ENCODE results near the gene SEMA4C.

The SEMA4C gene

DNA sequence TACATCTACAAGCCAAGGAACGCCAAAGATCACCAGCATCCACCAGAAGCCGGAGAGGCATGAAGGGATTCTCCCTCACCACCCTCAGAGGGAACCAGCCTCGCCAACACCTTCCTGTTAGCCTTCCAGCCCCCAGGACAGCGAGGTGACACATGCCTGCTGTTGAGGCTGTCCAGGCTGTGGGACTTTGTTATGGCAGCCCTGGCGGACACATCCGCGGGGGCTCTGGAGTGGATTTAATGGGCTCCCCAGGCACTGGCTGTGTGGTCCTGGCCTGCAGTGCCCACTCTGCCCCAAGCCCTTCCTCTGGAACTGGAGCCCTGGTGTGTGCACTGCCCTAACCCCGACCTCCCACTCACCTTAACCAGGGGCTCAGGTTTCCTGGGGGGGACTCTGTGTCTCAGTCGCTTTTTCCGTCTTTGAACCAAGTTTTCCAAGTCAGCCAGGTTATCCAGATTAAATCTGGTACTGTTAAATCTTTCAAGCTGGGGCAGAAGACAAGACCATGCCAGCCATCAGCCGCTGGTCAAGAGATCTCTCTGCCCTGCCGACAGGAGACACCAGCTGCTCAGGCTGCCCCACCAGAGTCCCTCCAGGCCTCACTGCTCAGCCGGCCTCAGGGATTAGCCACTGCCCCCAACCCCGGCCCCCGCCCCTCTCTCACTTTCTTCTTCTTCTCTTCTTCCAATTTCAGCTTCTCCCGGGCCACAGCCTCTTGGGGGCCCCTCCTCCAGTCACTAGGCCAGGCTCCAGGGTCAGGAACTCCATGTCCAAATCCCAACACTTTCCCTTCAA lies 28.0 kb downstream of the SEMA4C start:
- H3K4me3 ChIP-seq (replicated peaks; ENCODE audit: low read depth, low read length) = no peak overlapping the region
- TF ChIP-seq, protein P1, sequence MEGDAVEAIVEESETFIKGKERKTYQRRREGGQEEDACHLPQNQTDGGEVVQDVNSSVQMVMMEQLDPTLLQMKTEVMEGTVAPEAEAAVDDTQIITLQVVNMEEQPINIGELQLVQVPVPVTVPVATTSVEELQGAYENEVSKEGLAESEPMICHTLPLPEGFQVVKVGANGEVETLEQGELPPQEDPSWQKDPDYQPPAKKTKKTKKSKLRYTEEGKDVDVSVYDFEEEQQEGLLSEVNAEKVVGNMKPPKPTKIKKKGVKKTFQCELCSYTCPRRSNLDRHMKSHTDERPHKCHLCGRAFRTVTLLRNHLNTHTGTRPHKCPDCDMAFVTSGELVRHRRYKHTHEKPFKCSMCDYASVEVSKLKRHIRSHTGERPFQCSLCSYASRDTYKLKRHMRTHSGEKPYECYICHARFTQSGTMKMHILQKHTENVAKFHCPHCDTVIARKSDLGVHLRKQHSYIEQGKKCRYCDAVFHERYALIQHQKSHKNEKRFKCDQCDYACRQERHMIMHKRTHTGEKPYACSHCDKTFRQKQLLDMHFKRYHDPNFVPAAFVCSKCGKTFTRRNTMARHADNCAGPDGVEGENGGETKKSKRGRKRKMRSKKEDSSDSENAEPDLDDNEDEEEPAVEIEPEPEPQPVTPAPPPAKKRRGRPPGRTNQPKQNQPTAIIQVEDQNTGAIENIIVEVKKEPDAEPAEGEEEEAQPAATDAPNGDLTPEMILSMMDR (IDR thresholded peaks at IDR 0.05; ENCODE audit: low read depth, low read length, missing control alignments) = no peak
- DNase-seq (ENCODE audit: extremely low read depth, low read depth) = no peak

DNA sequence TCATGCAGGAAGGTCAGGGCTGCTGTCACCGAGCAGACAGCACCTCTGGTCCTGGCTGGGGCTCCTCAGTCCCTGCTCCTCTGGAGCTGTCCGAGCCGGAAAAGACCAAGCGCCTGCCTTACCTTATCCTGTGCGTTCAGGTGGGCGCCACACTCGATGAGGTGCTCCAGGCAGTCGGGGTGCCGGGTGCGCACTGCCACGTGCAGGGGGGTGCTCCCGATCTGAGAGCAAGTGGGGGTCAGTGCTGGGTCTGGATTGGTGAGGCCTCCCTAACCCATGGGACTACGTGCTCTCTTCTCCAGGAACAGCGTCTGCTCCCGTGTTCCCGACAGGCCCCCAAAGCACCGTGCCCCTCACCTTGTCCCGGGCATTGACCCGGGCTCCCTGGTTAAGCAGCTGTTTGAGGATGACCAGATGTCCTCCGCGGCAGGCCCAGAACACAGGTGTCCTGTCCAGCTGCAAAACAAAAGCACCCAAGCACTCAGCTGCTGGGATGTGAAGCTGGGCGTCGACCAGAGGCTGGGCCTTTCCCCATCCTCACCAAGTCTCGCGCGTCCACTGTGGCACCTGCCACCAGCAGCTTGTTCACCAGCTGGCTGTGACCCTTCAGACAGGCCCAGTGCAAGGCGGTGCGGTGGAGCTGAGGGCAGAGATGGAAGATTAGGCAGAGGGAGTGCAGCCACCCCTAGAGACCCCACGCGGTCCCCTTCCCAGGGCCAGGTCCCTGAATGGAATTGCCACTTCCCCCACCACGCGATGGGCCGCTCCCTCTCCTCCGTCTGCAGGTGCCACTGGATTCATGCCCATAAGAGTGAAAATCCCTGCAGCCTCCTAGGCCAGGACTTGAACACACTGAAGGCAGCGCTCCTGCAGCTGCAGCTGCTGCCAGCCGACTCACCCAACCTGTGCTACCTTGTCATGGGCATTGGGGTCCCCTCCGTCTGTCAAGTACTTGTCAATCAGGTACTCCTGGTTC lies 29.7 kb downstream of the SEMA4C start:
- no peak for DNase-seq (ENCODE audit: extremely low read depth, low read depth)
- TF ChIP-seq, protein P1 (IDR thresholded peaks at IDR 0.05; ENCODE audit: low read depth, low read length, missing control alignments) = no peak
- no peak overlapping the region for H3K4me3 ChIP-seq (replicated peaks; ENCODE audit: low read depth, low read length)

GRCh38 chr2:96839293-96839874 lies 30.5 kb downstream of the SEMA4C start:
- TF ChIP-seq, protein P1 (IDR thresholded peaks at IDR 0.05; ENCODE audit: low read depth, low read length, missing control alignments) = no peak
- DNase-seq (ENCODE audit: extremely low read depth, low read depth) = no peak
- H3K4me3 ChIP-seq (replicated peaks; ENCODE audit: low read depth, low read length) = no peak overlapping the region

GRCh38 chr2:96838345-96839292 lies 31.3 kb downstream of the SEMA4C start:
- DNase-seq (ENCODE audit: extremely low read depth, low read depth) = no peak
- H3K4me3 ChIP-seq (replicated peaks; ENCODE audit: low read depth, low read length) = no peak overlapping the region
- TF ChIP-seq, protein P1 (IDR thresholded peaks at IDR 0.05; ENCODE audit: low read depth, low read length, missing control alignments) = no peak

- TF ChIP-seq, protein P1 (IDR thresholded peaks at IDR 0.05; ENCODE audit: low read depth, low read length, missing control alignments) = no peak
- DNase-seq (ENCODE audit: extremely low read depth, low read depth) = no peak
- H3K4me3 ChIP-seq (replicated peaks; ENCODE audit: low read depth, low read length) = no peak overlapping the region
These were observed 32.3 kb downstream of the SEMA4C start for GRCh38 chr2:96837575-96837974.

GRCh38 chr2:96835830-96836229 lies 34.0 kb downstream of the SEMA4C start:
- DNase-seq (ENCODE audit: extremely low read depth, low read depth) = no peak
- no peak overlapping the region for H3K4me3 ChIP-seq (replicated peaks; ENCODE audit: low read depth, low read length)
- TF ChIP-seq, protein P1 (IDR thresholded peaks at IDR 0.05; ENCODE audit: low read depth, low read length, missing control alignments) = no peak

Measured in HFF-Myc (cell line).